Endometrial microvascular endothelial cells (primary cell): Measurements from ENCODE around the gene TOM1. TPM values are rescaled to one million over a fixed set of nuclear protein-coding genes. Genes with fewer than 3 reads are reported as not detected.
"Not testable (repeated sequence)": the region's sequence is repeated elsewhere in the genome, so short reads cannot be mapped to it uniquely, and the experiment has no call there.

Source experiments
- in situ Hi-C: cut with HindIII; loops from 2 replicates; pipeline ENCODE4 v1.10.0; 2017; ENCODE audit warnings: low sequenced_read_pairs, low pct_unique_long_range_greater_than_20kb; ENCODE audit errors: inconsistent ontology term
- total RNA-seq: library from RNA; depleted of rRNA; stranded (reverse); fragments of >200 nt; gene quantifications from one replicate; pipeline ENCODE4 v1.2.3, GENCODE V29; 2015; ENCODE audit errors: inconsistent ontology term

Gene TOM1
- total RNA-seq, 1 donor from 2014 or later, result 20.1 TPM

DNA sequence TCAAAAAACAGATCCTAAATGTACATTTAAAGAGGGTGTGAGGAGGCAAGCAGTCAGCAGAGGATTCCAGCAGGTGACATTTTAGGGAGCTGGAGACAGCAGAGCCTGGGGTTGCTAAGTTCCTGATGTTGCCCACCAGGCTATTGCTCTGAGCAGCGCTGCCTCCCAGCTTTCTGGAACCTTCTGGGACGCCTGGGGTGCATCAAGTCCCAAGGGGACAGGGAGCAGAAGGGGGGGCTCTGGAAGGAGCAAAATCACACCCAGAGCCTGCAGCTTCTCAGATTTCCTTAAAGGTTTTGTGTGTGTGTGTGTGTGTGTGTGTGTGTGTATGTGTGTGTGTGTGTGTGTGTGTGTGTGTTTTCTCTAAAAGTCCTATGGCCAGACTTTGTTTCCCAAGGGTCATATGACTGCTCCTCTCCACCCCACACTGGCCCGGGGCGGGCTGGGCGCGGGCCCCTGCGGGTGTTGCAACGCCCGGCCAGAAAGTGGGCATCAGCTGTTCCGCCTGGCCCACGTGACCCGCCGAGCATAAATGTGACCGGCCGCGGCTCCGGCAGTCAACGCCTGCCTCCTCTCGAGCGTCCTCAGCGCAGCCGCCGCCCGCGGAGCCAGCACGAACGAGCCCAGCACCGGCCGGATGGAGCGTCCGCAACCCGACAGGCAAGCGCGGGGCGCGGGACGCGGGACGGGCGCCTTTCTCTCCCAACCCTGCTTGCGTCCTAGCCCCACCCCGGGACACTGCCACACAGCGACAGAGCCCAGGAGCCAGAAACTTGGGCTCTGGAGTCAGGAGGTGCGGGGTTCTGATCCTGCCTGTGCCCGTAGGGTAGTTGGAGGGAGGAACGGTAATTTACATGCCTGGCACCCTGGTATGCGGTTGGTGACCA lies 81.1 kb downstream of the TOM1 start, which contains the start of gene HMOX1:
Gene HMOX1 (plus strand): TSS at position 560 of the 887 bp plus-strand sequence. CDS start 78 bp downstream, at position 638.
- in situ Hi-C loops, result no loop called here

DNA sequence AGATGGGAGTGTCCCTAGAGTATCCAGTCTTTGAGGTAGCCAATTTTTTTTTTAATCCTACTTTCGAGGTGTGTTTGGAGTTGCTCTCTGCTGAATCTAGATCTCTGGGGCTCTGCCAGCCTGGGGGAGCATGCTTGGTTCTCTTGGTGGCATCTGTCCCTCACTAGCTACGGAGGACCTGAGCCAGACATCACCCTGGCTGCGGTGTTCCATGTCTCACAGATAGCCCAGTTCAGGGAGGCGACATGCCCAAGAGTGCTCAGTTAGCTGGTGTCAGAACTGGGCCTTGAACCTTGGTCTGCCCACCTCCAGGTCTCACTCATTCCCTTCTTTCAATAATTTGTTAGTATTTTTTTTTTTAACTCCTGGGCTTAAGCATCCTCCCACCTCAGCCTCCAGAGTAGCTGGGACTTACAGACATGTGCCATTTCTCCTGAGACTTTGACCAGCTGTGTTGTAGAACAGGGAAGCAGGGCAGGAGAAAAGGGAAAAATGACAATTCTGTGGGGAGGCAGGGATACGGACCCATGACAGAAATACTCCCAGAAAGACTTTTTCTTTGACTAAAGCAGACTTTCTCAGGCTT lies 81.8 kb downstream of the TOM1 start:
- in situ Hi-C loops, result no loop called here

DNA sequence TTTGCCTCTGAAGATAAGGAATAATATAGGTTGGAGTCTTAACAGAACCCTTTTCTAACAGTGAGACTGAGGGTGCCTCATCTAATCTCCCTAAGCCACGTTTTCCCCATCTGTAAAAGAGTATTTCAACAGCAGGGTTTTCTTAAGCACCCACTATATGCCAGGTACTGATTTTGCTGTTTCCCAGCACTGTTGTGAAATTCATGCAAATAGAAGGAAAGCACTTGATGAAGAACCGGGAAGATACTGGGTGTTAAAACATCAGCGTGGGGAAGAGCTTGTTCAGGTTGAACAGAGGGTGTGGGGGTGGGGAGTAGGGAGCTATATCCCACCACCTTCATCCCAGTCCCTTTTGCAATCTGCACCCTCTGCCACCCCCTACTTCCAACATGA lies 84.0 kb downstream of the TOM1 start:
- in situ Hi-C loops, result no loop called here

DNA sequence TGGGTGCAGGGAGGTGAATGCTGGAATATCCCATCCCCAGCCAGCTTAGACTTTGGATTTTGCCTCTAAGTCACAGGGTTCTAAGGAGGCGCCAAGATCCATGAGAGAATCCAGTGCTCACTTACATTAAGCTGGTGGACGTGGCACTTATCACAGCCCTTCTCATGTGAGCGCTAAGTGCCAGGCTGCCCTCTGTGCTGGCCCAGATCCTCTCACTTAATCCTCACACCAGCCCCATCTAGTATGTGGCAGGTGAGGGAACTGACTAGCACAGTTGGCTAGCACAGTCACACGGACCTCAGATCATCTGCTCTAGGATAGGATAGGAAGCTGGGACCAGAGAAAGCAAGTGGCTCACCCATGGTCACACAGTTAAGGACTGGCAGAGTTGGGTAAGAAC lies 84.8 kb downstream of the TOM1 start:
- in situ Hi-C loops, result no loop called here

DNA sequence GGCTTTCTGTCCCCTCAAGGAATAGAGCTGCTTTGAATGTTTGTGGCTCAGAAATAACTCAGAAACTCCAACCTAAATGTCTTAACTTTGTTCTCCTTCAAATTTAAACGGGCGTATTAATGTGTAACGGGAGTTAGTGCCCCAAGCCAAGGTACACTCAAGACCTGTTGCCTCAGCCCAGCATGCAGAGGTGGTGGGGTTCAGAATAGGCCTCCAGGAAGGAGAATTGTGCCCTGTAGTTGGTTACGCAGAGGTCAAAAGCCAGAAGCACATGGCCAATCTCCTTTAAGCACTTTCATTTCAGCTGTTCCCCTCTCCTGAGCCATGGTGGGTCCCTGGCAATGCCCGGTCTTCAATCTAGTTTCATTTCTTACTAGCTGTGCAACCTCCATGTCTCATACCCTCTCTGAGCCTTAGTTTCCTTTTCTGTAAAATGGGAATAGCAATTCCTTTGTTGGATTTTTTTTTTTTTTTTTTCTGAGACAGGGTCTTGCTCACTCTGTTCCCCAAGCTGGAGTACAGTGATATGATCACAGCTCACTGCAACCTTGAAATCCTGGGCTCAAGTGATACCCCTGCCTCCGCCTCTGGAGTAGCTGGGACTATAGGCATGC lies 85.4 kb downstream of the TOM1 start:
- in situ Hi-C loops, result no loop called here

DNA sequence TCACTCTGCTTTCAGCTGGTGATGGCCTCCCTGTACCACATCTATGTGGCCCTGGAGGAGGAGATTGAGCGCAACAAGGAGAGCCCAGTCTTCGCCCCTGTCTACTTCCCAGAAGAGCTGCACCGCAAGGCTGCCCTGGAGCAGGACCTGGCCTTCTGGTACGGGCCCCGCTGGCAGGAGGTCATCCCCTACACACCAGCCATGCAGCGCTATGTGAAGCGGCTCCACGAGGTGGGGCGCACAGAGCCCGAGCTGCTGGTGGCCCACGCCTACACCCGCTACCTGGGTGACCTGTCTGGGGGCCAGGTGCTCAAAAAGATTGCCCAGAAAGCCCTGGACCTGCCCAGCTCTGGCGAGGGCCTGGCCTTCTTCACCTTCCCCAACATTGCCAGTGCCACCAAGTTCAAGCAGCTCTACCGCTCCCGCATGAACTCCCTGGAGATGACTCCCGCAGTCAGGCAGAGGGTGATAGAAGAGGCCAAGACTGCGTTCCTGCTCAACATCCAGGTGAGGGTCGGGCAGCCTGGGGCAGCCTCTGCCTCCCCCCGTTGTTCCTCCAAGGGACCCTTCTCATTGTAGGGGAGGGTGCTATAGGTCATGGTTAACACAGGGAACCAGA lies 87.1 kb downstream of the TOM1 start:
- in situ Hi-C loops, result no loop called here

DNA sequence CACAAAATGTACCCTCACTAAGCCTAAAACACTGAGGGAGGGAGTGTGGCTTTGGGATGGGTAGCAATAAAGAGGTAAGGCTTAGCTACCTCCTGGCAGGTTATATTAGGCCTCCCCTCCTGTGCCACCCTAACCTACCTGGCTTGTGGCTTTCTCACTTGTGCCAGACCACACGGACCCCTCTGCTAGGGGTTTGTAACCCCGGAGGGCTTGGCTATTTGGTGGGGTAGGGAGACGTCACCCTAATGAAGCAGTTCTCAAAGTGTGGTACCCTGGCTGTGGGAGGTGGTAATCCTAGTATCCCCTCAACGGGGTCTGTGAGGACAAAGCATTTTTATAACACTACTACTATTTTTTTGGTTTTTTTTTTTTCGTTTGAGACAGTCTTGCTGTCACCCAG lies 91.2 kb downstream of the TOM1 start:
- in situ Hi-C loops, result no loop called here

DNA sequence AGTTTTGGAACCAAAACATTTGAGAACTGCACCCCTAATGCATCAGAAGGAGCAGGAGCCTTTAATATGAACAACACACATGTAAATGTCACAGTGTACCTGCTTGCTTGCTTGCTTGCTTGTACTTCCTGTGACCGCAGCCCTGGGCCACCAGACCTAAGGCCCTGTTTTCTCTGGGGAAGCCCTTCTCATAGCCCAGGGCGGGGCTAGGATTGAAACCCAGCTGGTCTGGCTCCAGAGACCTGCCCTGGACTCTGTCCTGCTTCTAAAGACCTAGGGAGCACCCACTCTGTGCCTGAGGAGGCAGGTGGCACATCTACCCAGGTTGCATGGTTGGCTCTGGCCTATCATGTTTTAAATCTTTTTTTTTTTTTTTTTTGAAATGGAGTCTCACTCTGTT lies 92.7 kb downstream of the TOM1 start:
- in situ Hi-C loops, result no loop called here

DNA sequence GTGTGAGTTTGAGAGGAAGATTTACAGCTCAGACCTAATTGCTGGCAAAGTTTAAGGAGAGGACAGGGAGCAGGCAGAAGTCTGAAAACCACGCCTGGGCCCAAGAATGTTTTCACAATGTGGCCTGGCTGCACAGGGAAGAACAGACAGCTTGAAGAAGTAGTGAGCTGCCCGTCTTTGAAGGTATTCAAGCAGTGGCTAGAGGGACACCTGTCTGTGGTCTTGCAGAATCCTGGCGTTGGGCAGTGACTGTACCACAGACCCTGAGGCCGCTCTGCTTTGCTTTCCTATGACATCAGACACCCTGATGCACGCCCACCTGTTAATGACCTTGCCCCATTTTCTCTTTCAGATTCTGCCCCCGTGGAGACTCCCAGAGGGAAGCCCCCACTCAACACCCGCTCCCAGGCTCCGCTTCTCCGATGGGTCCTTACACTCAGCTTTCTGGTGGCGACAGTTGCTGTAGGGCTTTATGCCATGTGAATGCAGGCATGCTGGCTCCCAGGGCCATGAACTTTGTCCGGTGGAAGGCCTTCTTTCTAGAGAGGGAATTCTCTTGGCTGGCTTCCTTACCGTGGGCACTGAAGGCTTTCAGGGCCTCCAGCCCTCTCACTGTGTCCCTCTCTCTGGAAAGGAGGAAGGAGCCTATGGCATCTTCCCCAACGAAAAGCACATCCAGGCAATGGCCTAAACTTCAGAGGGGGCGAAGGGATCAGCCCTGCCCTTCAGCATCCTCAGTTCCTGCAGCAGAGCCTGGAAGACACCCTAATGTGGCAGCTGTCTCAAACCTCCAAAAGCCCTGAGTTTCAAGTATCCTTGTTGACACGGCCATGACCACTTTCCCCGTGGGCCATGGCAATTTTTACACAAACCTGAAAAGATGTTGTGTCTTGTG lies 93.7 kb downstream of the TOM1 start:
- in situ Hi-C loops, result no loop called here

DNA sequence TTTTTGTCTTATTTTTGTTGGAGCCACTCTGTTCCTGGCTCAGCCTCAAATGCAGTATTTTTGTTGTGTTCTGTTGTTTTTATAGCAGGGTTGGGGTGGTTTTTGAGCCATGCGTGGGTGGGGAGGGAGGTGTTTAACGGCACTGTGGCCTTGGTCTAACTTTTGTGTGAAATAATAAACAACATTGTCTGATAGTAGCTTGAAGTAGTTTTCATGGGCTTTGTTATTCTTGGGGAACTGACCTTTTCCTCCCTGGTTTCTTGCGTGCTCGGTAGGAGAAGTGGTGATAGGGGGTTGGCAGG lies 94.3 kb downstream of the TOM1 start:
- in situ Hi-C loops, result no loop called here

DNA sequence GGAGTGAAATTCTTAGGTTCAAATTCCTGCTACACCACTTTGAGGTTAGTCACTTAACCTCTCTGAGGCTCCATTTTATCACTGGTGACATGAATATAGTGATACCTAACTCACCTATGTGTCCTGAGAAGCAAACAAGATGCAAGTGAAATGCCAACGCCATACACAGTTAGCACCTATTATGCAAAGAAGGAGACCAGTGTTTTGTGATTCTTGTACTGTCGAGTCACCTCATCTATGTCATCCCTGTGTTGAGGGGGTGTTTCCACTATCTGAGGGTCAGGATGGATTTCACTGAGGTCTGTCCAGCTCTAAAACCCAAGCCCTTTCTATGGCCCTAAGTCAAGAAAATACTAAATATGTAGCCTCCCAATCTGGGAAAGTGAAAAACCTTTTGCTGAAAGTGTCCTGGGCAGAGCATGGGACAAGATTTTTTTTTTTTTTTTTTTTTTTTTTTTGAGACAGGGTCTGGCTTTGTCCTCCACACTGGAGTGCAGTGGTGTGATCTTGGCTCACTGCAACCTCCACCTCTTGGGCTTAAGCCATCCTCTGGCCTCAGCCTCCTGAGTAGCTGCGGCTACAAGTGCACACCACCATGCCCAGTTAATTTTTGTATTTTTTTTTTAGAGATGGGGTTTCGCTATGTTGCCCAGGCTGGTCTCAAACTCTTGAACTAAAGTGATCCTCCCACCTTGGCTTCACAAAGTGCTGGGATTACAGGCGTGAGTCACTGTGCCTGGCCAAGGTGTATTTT lies 95.3 kb downstream of the TOM1 start:
- in situ Hi-C loops, result no loop called here

DNA sequence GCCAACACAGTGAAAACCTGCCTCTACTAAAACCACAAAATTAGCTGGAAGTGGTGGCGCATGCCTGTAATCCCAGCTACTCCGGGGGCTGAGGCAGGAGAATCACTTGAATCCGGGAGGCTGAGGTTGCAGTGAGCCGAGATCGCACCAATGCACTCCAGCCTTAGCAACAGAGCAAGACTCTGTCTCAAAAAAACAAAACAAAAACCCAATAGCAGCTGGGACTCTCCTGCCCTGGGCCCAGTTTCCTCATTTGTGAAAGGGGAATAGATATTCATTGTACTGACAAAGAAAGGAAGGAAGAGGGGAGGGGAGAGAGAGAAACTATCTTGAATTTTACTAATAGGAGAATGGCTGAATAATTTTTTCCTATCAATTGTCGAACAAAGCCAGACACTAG lies 96.9 kb downstream of the TOM1 start:
- in situ Hi-C loops, result not testable (repeated sequence)

DNA sequence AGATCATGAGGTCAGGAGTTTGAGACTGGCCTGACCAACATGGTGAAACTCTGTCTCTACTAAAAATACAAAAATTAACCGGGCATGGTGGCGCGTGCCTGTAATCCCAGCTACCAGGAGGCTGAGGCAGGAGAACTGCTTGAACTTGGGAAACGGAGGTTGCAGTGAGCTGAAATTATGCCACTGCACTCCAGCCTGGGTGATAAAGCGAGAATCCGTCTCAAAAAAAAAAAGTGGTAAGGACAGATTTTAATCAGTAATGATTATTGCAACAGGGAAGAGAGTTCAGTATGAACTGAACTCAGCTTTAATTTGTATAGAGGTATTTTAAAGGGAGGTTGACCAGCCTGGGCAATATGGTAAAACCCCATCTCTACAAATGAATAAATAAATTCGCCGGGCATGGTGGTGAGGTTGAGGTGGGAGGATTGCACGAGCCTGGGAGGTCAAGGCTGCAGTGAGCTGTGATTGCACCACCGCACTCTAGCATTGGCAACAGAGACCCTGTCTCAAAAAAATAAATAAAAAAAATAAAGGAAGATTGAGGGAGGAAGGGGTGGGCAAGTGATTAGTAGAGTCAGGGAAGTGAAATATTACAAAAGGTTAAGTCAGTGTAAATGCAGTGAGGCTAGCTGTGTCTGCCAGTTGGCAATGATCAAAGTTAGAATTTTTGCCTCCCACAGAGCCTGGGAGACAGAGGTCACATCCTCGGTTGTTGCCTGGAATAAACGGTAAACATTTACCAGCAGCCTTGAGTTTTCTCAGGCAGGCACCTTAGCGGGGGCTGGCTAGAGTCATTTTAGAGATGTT lies 97.6 kb downstream of the TOM1 start:
- in situ Hi-C loops, result no loop called here

Other genes with a start within 250 kb of the TOM1 start
- not detected for gene ISX, start 233.7 kb upstream of the TOM1 start, total RNA-seq
- gene HMGXB4, start 42.4 kb upstream of the TOM1 start, total RNA-seq, result 12.9 TPM
- gene HMOX1, start 81.2 kb downstream of the TOM1 start, total RNA-seq, result 67.7 TPM
- 188 TPM for gene MCM5, start 100.2 kb downstream of the TOM1 start, total RNA-seq
- not detected for gene RASD2, start 240.9 kb downstream of the TOM1 start, total RNA-seq